PC-3 (cell line): ENCODE measurements around the gene HOMEZ. TPM values are rescaled to one million over a fixed set of nuclear protein-coding genes. Genes with fewer than 3 reads are reported as not detected.
A peak's percentile ranks its signal among the peaks of the same experiment; 100 is the strongest.

Source experiments
- ATAC-seq: fragments of 200-7000 bp; cut with Tn5 transposase; 2 replicates; pipeline ENCODE4 v1.9.1; 2020; ENCODE audit warnings: mild to moderate bottlenecking, moderate library complexity
- BruUV-seq: library from RNA; stranded (reverse); fragments of 400-500 nt; replicated peaks from 2 replicates; lab custom pipeline; 2021; lab: Mats Ljungman, UMichigan
- CTCF ChIA-PET: fragments of 300-600 bp; sonication (Branson Sonifier 250); formaldehyde crosslinking; loops from one replicate; lab custom pipeline; 2022; ENCODE audit warnings: antibody characterized with exemption; lab: Charles Lee
- POLR2A ChIA-PET: fragments of 300-600 bp; sonication (Branson Sonifier 250); formaldehyde crosslinking; loops from one replicate; lab custom pipeline; 2022; ENCODE audit warnings: antibody characterized with exemption; ENCODE audit not compliant: unreplicated experiment; lab: Charles Lee
- DNase-seq: peaks from one replicate; pipeline ENCODE4 v3.0.0-alpha.2; 2015
- H2AFZ ChIP-seq: fragments of 300-600 bp; sonication (generic); 2 replicates; pipeline ENCODE4 v1.6.0; 2016; ENCODE audit warnings: antibody characterized with exemption, low read length
- H3F3A ChIP-seq: fragments of 300-600 bp; sonication (generic); one replicate; pipeline ENCODE4 v1.6.0; 2017; ENCODE audit warnings: antibody characterized with exemption, low read length, control low read depth, mild to moderate bottlenecking; ENCODE audit not compliant: unreplicated experiment
- H3K27ac ChIP-seq: fragments of 300-600 bp; sonication (generic); 2 replicates; pipeline ENCODE4 v1.5.1; 2016; ENCODE audit warnings: mild to moderate bottlenecking, low read length
- H3K27me3 ChIP-seq: fragments of 300-600 bp; sonication (generic); 2 replicates; pipeline ENCODE4 v1.6.1; 2016; ENCODE audit warnings: low read length, mixed read lengths
- H3K36me3 ChIP-seq: fragments of 300-600 bp; sonication (generic); 2 replicates; pipeline ENCODE4 v1.6.1; 2016; ENCODE audit warnings: low read depth, mixed run types, low read length, mixed read lengths
- H3K4me1 ChIP-seq: fragments of 300-600 bp; sonication (generic); 2 replicates; pipeline ENCODE4 v1.5.1; 2016; ENCODE audit warnings: low read length; ENCODE audit not compliant: insufficient read depth
- H3K4me2 ChIP-seq: fragments of 300-600 bp; sonication (generic); 2 replicates; pipeline ENCODE4 v1.6.0; 2016; ENCODE audit warnings: low read length
- H3K4me3 ChIP-seq: fragments of 300-600 bp; sonication (generic); 2 replicates; pipeline ENCODE4 v1.5.1; 2016; ENCODE audit warnings: mild to moderate bottlenecking, low read length, mixed read lengths
- H3K79me2 ChIP-seq: fragments of 300-600 bp; sonication (generic); 2 replicates; pipeline ENCODE4 v1.6.1; 2017; ENCODE audit warnings: low read length, mixed read lengths
- H3K9ac ChIP-seq: fragments of 300-600 bp; sonication (generic); 2 replicates; pipeline ENCODE4 v1.6.0; 2016; ENCODE audit warnings: mild to moderate bottlenecking, low read length
- H3K9me2 ChIP-seq: fragments of 300-600 bp; sonication (generic); replicated peaks from 2 replicates; pipeline ENCODE4 v1.6.1; 2016; ENCODE audit warnings: mixed run types, low read length, mixed read lengths
- H3K9me3 ChIP-seq: fragments of 300-600 bp; sonication (generic); 2 replicates; pipeline ENCODE4 v1.6.1; 2016; ENCODE audit warnings: low read length, mixed read lengths
- H4K20me1 ChIP-seq: fragments of 300-600 bp; sonication (generic); 2 replicates; pipeline ENCODE4 v1.6.1; 2016; ENCODE audit warnings: low read length, mixed read lengths
- EZH2 ChIP-seq: fragments of 300-600 bp; sonication (generic); IDR thresholded peaks from one replicate; pipeline ENCODE4 v1.6.1; 2017; ENCODE audit warnings: antibody characterized with exemption, mild to moderate bottlenecking, low read length; ENCODE audit not compliant: unreplicated experiment
- EZH2phosphoT487 ChIP-seq: fragments of 300-600 bp; sonication (generic); IDR thresholded peaks from 2 replicates; pipeline ENCODE4 v1.6.1; 2018; ENCODE audit warnings: mild to moderate bottlenecking, antibody characterized with exemption, low read length, borderline replicate concordance
- intact Hi-C: fragments of 100-400 bp; cut with micrococcal nuclease; formaldehyde crosslinking; loops from 2 replicates; pipeline ENCODE4 v1.9.0; 2023
- total RNA-seq: library from RNA; depleted of rRNA; stranded (reverse); fragments of >200 nt; gene quantifications from 2 replicates; pipeline ENCODE4 v1.2.3, GENCODE V29; 2014
- TF ChIP-seq, protein P1 (sequence below): fragments of 300-600 bp; sonication (generic); conservative IDR thresholded peaks from 2 replicates; pipeline ENCODE4 v1.5.1; 2017; ENCODE audit warnings: antibody characterized with exemption, low read depth, mild to moderate bottlenecking, low read length

Gene HOMEZ
- total RNA-seq, 1 experiment from 2014 or later, result 7.7 TPM

DNA sequence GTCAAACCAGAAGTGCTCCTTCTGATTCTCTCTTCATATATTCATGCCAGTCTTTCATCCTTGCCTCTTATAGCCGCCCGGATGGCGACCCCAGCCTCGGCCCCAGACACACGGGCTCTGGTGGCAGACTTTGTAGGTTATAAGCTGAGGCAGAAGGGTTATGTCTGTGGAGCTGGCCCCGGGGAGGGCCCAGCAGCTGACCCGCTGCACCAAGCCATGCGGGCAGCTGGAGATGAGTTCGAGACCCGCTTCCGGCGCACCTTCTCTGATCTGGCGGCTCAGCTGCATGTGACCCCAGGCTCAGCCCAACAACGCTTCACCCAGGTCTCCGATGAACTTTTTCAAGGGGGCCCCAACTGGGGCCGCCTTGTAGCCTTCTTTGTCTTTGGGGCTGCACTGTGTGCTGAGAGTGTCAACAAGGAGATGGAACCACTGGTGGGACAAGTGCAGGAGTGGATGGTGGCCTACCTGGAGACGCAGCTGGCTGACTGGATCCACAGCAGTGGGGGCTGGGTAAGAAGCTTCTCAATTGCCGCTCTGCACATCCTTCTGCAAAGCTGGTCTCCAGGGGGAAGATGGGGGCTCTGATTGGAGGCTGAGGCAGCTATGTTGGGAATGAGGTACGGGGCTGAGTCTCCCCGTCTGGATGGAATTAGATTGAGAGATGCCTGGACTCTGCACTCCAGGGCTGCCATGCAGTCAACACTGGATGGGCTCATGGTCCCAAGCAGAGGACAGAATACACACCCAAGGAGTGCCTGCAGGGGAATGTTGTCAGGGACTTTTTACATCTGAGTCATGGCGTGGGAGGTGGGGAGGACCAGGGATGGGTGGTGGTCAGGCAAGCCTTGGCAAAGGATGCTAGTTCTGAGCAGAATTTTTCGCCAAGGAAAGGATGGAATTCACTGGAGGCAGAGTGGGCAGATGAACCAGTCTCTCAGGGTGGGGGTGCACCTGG lies 22.0 kb upstream of the HOMEZ start:
- Histone ChIP-seq H3K79me2 (peaks cover 47% of the 10 kb centered on the region), H3F3A (no peaks in the 10 kb centered on the region), H3K9me3 (no peaks in the 10 kb centered on the region), H3K36me3 (peaks cover 10% of the 10 kb centered on the region; the same call in 1 of the 2 replicates), H3K9ac (peak overlapping the region; percentile 87), H3K4me1 (peaks cover 24% of the 10 kb centered on the region), H4K20me1 (no peaks in the 10 kb centered on the region), H3K27me3 (no peaks in the 10 kb centered on the region), H2AFZ (no peak overlapping the region), H3K27ac (no peak overlapping the region), H3K4me2 (peak overlapping the region; percentile 88), H3K4me3 (peak overlapping the region; percentile 86), H3K9me2 (no peaks in the 10 kb centered on the region)
- ChIA-PET POLR2A (interaction anchor here (0.6 to 1.6 kb wide), 2 partner anchors 11 to 13 kb away, joined by 12 to 16 read pairs; partner anchors contain the start of gene PABPN1), CTCF (no interaction called here)
- no peak for TF ChIP-seq EZH2
- TF ChIP-seq, protein P1, sequence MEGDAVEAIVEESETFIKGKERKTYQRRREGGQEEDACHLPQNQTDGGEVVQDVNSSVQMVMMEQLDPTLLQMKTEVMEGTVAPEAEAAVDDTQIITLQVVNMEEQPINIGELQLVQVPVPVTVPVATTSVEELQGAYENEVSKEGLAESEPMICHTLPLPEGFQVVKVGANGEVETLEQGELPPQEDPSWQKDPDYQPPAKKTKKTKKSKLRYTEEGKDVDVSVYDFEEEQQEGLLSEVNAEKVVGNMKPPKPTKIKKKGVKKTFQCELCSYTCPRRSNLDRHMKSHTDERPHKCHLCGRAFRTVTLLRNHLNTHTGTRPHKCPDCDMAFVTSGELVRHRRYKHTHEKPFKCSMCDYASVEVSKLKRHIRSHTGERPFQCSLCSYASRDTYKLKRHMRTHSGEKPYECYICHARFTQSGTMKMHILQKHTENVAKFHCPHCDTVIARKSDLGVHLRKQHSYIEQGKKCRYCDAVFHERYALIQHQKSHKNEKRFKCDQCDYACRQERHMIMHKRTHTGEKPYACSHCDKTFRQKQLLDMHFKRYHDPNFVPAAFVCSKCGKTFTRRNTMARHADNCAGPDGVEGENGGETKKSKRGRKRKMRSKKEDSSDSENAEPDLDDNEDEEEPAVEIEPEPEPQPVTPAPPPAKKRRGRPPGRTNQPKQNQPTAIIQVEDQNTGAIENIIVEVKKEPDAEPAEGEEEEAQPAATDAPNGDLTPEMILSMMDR, result no peak
- TF ChIP-seq EZH2phosphoT487, result no peak
- ATAC-seq (peak; percentile 7; the same call in 1 of the 2 replicates), DNase-seq (peak; percentile 52)
- intact Hi-C loops, result loop anchor here (5.0 to 10.0 kb wide), 3 partner anchors 159 to 543 kb away; partner anchors contain the start of genes NGDN and OXA1L
- TSS peak; percentile 45 for BruUV-seq

DNA sequence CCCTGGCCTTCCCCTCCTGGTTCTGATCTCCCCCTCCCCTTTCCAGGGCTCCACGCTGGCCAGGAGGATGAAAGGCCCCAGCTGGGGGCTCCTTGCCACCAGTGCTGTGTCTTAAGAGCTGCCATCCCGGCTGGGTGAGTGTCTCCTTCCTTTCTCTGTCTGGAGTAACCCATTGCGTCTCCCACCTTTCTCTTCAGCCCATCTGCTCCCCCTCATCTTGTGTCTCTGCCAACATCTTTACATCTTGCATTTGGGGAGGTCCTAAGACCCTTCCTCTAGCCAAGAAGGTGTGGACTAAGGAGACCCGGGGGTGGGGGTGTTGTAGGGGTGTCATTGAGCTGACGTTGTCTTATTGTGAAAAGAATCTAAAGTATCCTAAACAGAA lies 21.2 kb upstream of the HOMEZ start:
- H3K36me3 ChIP-seq, result peaks cover 10% of the 10 kb centered on the region; the same call in 1 of the 2 replicates
- no peaks in the 10 kb centered on the region for H4K20me1 ChIP-seq
- peaks cover 47% of the 10 kb centered on the region for H3K79me2 ChIP-seq
- TSS peak; percentile 57 for BruUV-seq
- peak overlapping the region; percentile 86 for H3K4me3 ChIP-seq
- H3K27ac ChIP-seq, result peak overlapping the region; percentile 50
- POLR2A ChIA-PET, result interaction anchor here (0.5 to 1.6 kb wide), 3 partner anchors 11 to 14 kb away, joined by 3 to 16 read pairs (median 12); partner anchors contain the start of gene PABPN1
- H3K9ac ChIP-seq, result peak overlapping the region; percentile 87
- ATAC-seq (no peak; the same call in 1 of the 2 replicates), DNase-seq (no peak)
- no peaks in the 10 kb centered on the region for H3F3A ChIP-seq
- peaks cover 24% of the 10 kb centered on the region for H3K4me1 ChIP-seq
- H3K9me3 ChIP-seq, result no peaks in the 10 kb centered on the region
- no peak for TF ChIP-seq EZH2phosphoT487
- no peak for TF ChIP-seq EZH2
- TF ChIP-seq, protein P1, result no peak
- H3K9me2 ChIP-seq, result no peaks in the 10 kb centered on the region
- no peaks in the 10 kb centered on the region for H3K27me3 ChIP-seq
- H3K4me2 ChIP-seq, result peak overlapping the region; percentile 88
- H2AFZ ChIP-seq, result peak overlapping the region; percentile 46
- intact Hi-C loops, result loop anchor here (5.0 to 10.0 kb wide), 3 partner anchors 160 to 542 kb away; partner anchors contain the start of genes NGDN and OXA1L
- CTCF ChIA-PET, result interaction anchor here (0.7 kb wide), 1 partner anchor 140 kb away, joined by 13 read pairs; no protein-coding TSS in a partner anchor
